IMR-90 (cell line): Measurements from ENCODE around the gene SH3BP2.

Source experiments
- MXI1 ChIP-seq: IDR thresholded peaks from 2 replicates; pipeline ENCODE4 v1.6.1; 2012; ENCODE audit warnings: low read depth, mild to moderate bottlenecking, low read length, moderate library complexity, borderline replicate concordance
- TF ChIP-seq, protein P1 (sequence below): conservative IDR thresholded peaks from 2 replicates; pipeline ENCODE4 v1.5.1; 2012; ENCODE audit warnings: mild to moderate bottlenecking, low read depth, low read length, improper control_type of control experiment

DNA sequence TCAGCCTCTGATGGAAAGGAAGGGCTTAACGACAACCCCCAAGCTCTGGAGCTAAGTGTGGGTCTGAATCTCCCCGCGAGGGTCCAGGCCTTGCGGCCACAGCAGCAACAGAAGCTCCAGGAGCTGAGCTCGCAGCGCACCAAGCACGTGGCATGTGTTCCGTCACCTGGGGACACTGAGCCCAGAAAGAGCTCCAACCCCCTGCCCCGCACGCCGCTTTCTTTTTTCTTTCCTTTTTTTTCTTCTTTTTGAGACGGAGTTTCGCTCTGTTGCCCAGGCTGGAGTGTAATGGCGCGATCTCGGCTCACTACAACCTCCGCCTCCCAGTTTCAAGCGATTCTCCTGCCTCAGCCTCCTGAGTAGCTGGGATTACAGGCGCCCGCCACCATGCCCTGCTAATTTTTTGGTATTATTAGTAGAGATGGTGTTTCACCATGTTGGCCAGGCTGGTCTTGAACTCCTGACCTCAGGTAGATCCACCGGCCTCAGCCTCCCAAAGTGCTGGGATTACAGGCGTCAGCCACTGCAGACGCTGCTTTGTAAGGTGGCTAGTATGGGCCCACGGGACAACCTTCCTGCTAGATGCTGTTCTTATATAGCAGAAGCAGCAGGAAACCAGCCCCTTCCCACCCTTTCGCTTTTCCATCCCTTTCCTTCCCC is 36.1 kb upstream of the SH3BP2 start:
- no peak for TF ChIP-seq MXI1
- TF ChIP-seq, protein P1, sequence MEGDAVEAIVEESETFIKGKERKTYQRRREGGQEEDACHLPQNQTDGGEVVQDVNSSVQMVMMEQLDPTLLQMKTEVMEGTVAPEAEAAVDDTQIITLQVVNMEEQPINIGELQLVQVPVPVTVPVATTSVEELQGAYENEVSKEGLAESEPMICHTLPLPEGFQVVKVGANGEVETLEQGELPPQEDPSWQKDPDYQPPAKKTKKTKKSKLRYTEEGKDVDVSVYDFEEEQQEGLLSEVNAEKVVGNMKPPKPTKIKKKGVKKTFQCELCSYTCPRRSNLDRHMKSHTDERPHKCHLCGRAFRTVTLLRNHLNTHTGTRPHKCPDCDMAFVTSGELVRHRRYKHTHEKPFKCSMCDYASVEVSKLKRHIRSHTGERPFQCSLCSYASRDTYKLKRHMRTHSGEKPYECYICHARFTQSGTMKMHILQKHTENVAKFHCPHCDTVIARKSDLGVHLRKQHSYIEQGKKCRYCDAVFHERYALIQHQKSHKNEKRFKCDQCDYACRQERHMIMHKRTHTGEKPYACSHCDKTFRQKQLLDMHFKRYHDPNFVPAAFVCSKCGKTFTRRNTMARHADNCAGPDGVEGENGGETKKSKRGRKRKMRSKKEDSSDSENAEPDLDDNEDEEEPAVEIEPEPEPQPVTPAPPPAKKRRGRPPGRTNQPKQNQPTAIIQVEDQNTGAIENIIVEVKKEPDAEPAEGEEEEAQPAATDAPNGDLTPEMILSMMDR = no peak
